Measurements from ENCODE around the gene IL23R. TPM values are rescaled to one million over a fixed set of nuclear protein-coding genes. Genes with fewer than 3 reads are reported as not detected.

Gene IL23R
- total RNA-seq, 1 donor, result not detected

DNA sequence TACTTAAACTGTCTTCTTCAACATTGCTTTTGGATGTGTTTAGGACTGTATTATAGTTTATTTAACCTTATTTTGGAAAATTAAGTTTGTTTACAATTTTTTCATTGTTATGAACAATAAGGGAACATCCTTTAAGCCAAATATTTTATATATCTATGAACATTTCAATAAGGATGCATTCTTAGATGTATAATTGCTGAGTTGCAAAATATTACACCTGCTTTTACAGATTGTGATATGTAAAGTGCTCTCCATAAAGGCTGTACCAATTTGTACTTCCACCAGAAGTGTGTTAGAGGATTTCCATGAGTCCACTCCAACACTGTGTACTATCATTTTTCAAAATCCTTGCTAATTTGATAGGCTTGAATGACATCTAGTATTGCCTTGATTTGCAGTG lies 7.7 kb downstream of the IL23R start:
- Histone ChIP-seq H3K4me2 (ENCODE audit: insufficient read depth, low read length) (no peak overlapping the region), H3K27me3 (ENCODE audit: insufficient read depth, low read length) (peaks cover 13% of the 10 kb centered on the region), H3K4me3 (ENCODE audit: insufficient read depth, low read length) (no peak overlapping the region), H3K4me1 (ENCODE audit: insufficient read depth, low read length) (no peaks in the 10 kb centered on the region), H3K36me3 (ENCODE audit: insufficient read depth, low read length) (no peaks in the 10 kb centered on the region), H3K79me2 (ENCODE audit: insufficient read depth, low read length) (no peaks in the 10 kb centered on the region), H3K9me3 (ENCODE audit: low read depth, low read length) (no peaks in the 10 kb centered on the region), H4K20me1 (ENCODE audit: insufficient read depth, low read length) (no peaks in the 10 kb centered on the region), H2AFZ (ENCODE audit: low read length) (no peak overlapping the region), H3K27ac (ENCODE audit: low read depth, low read length) (no peak overlapping the region)
- TF ChIP-seq CTCF (IDR thresholded peaks at IDR 0.05; ENCODE audit: extremely low read depth, low read depth, low read length), result no peak
- DNase-seq (ENCODE audit: insufficient read length, low spot score, missing footprints), result no peak

GRCh38 chr1:67174716-67175284 lies 8.5 kb downstream of the IL23R start:
- Histone ChIP-seq H3K27me3 (ENCODE audit: insufficient read depth, low read length) (peaks cover 13% of the 10 kb centered on the region), H2AFZ (ENCODE audit: low read length) (no peak overlapping the region), H4K20me1 (ENCODE audit: insufficient read depth, low read length) (no peaks in the 10 kb centered on the region), H3K4me1 (ENCODE audit: insufficient read depth, low read length) (no peaks in the 10 kb centered on the region), H3K9me3 (ENCODE audit: low read depth, low read length) (no peaks in the 10 kb centered on the region), H3K79me2 (ENCODE audit: insufficient read depth, low read length) (no peaks in the 10 kb centered on the region), H3K4me2 (ENCODE audit: insufficient read depth, low read length) (no peak overlapping the region), H3K27ac (ENCODE audit: low read depth, low read length) (no peak overlapping the region), H3K36me3 (ENCODE audit: insufficient read depth, low read length) (no peaks in the 10 kb centered on the region), H3K4me3 (ENCODE audit: insufficient read depth, low read length) (no peak overlapping the region)
- DNase-seq (ENCODE audit: insufficient read length, low spot score, missing footprints), result no peak
- TF ChIP-seq CTCF (IDR thresholded peaks at IDR 0.05; ENCODE audit: extremely low read depth, low read depth, low read length), result no peak

DNA sequence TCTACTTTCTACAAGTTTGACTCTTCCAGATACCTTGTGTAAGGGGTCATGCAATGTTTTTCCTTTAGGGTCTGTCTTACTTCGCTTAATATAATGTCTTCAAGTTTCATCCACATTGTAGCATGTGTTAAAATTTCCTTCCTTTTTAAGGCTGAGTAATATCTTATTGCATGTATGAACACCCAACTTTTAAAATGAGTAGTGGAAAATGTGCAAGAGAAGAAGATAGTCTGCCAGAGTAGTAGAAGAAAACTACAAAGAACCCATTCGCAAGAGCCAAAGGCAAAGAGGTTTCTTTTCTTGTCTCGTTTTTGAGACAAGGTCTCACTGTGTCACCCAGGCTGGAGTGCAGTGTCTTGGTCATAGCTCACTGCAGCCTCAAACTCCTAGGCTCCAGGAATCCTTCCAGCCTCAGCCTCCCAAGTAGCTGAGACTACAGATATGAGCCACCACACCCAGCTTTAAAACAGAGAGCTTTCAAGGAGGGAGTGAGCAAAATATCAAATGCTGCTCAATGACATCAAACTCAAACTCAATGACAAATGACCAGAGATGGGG lies 9.4 kb downstream of the IL23R start:
- Histone ChIP-seq H3K36me3 (ENCODE audit: insufficient read depth, low read length) (no peaks in the 10 kb centered on the region), H2AFZ (ENCODE audit: low read length) (no peak overlapping the region), H3K9me3 (ENCODE audit: low read depth, low read length) (no peaks in the 10 kb centered on the region), H3K4me3 (ENCODE audit: insufficient read depth, low read length) (no peak overlapping the region), H3K4me2 (ENCODE audit: insufficient read depth, low read length) (no peak overlapping the region), H3K27me3 (ENCODE audit: insufficient read depth, low read length) (peaks cover 11% of the 10 kb centered on the region), H3K4me1 (ENCODE audit: insufficient read depth, low read length) (no peaks in the 10 kb centered on the region), H3K27ac (ENCODE audit: low read depth, low read length) (no peak overlapping the region), H3K79me2 (ENCODE audit: insufficient read depth, low read length) (no peaks in the 10 kb centered on the region), H4K20me1 (ENCODE audit: insufficient read depth, low read length) (no peaks in the 10 kb centered on the region)
- TF ChIP-seq CTCF (IDR thresholded peaks at IDR 0.05; ENCODE audit: extremely low read depth, low read depth, low read length), result no peak
- DNase-seq (ENCODE audit: insufficient read length, low spot score, missing footprints), result no peak

DNA sequence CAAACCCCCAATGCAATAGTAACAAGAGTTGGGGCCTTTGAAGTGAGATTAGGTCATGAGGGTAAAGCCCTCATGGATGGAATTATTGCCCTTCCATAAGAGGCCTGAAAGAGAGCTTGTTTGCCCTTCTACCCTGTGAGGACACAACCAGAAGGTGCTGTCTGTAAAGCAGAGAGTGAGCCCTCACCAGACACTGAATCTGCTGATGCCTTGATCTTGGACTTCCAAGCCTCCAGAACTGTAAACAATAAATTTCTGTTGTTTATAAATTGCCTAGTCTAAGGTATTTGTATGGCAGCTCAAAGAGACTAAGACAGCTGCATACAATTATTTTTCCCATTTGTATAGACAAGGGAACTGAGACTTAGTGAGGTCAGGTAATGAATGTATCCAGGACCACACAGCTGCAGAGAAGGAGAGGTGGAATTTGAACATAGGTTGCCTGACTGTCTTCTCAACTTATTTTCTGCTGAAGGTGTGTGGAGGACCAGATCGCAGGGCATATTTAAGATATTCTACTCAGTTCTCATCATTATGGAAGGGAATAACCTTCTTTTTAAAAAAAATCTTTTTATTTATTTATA lies 18.7 kb downstream of the IL23R start:
- no peaks in the 10 kb centered on the region for H3K4me1 ChIP-seq (ENCODE audit: insufficient read depth, low read length)
- no peak overlapping the region for H3K27ac ChIP-seq (ENCODE audit: low read depth, low read length)
- no peaks in the 10 kb centered on the region for H3K9me3 ChIP-seq (ENCODE audit: low read depth, low read length)
- no peaks in the 10 kb centered on the region for H3K79me2 ChIP-seq (ENCODE audit: insufficient read depth, low read length)
- H3K4me2 ChIP-seq (ENCODE audit: insufficient read depth, low read length), result no peak overlapping the region
- no peak overlapping the region for H2AFZ ChIP-seq (ENCODE audit: low read length)
- no peak for TF ChIP-seq CTCF (IDR thresholded peaks at IDR 0.05; ENCODE audit: extremely low read depth, low read depth, low read length)
- no peaks in the 10 kb centered on the region for H3K36me3 ChIP-seq (ENCODE audit: insufficient read depth, low read length)
- H3K27me3 ChIP-seq (ENCODE audit: insufficient read depth, low read length), result no peaks in the 10 kb centered on the region
- no peak overlapping the region for H3K4me3 ChIP-seq (ENCODE audit: insufficient read depth, low read length)
- H4K20me1 ChIP-seq (ENCODE audit: insufficient read depth, low read length), result no peaks in the 10 kb centered on the region
- no peak for DNase-seq (ENCODE audit: insufficient read length, low spot score, missing footprints)

Measured in osteoblast (primary cell).